Tibial nerve (tissue), 4 donors: ENCODE measurements around the gene WDR70.

Source experiments
- EP300 ChIP-seq, 2 donors: sonication (generic); formaldehyde crosslinking; IDR thresholded peaks; one replicate each; pipeline ENCODE4 v1.6.1; 2017; ENCODE audit warnings: antibody characterized with exemption in 2 of 2, mild to moderate bottlenecking in 1 of 2
- POLR2A ChIP-seq, 2 donors: fragments of 450-650 bp; IDR thresholded peaks; one replicate each; pipeline ENCODE4 v1.6.1; 2017; ENCODE audit warnings: antibody characterized with exemption in 2 of 2, mild to moderate bottlenecking in 2 of 2, moderate library complexity in 2 of 2
- TF ChIP-seq, protein P1 (sequence below), 5 experiments: fragments of 200-600 bp in 3 of 5; fragments of 450-650 bp in 2 of 5; sonication (generic) in 3 of 5; IDR thresholded peaks; one replicate each; pipeline ENCODE4 v1.5.1; 2016 to 2019; ENCODE audit warnings: antibody characterized with exemption in 5 of 5, mild to moderate bottlenecking in 3 of 5, moderate library complexity in 2 of 5

DNA sequence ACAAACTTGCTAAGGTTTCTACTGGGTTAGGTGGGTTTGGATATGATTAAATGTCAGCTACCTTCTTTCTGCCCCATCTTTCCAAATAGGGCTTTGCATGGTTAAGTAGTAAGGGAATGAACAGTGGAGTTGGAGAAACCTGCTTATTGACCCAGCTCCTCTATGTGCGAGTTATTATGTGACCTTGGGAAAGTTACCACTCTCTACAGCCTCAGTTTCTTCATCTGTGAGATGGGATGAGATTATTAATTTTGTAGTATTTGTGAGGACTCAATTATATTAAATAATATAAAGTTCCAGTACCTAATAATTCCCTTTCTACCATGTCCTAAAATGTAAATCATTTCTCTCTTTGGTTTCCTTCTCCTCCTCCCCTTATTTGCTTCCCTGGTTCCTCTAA is 337.3 kb downstream of the WDR70 start:
- TF ChIP-seq POLR2A (IDR thresholded peaks at IDR 0.05) (no peak), EP300 (IDR thresholded peaks at IDR 0.05) (no peak)
- TF ChIP-seq, protein P1, sequence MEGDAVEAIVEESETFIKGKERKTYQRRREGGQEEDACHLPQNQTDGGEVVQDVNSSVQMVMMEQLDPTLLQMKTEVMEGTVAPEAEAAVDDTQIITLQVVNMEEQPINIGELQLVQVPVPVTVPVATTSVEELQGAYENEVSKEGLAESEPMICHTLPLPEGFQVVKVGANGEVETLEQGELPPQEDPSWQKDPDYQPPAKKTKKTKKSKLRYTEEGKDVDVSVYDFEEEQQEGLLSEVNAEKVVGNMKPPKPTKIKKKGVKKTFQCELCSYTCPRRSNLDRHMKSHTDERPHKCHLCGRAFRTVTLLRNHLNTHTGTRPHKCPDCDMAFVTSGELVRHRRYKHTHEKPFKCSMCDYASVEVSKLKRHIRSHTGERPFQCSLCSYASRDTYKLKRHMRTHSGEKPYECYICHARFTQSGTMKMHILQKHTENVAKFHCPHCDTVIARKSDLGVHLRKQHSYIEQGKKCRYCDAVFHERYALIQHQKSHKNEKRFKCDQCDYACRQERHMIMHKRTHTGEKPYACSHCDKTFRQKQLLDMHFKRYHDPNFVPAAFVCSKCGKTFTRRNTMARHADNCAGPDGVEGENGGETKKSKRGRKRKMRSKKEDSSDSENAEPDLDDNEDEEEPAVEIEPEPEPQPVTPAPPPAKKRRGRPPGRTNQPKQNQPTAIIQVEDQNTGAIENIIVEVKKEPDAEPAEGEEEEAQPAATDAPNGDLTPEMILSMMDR (IDR thresholded peaks at IDR 0.05), result no peak
